Upper lobe of left lung (tissue), 6 donors: ENCODE data around the gene NKIRAS1. TPM values are rescaled to one million over a fixed set of nuclear protein-coding genes. Genes with fewer than 3 reads are reported as not detected.

Experiments
- ATAC-seq, 2 donors: fragments of 200-7000 bp; cut with Tn5 transposase; one replicate each; pipeline ENCODE4 v1.9.1; 2022; ENCODE audit warnings: mild to moderate bottlenecking in 2 of 2, moderate library complexity in 2 of 2; ENCODE audit not compliant: low FRiP score in 2 of 2
- DNase-seq, 2 donors: peaks; one replicate each; pipeline ENCODE4 v3.0.0-alpha.2; 2019 to 2020
- H3K27ac ChIP-seq, 4 donors: fragments of 200-600 bp; sonication (generic); one replicate each; pipeline ENCODE4 v1.5.1; 2016 to 2019
- H3K27me3 ChIP-seq, 4 donors: fragments of 200-600 bp; sonication (generic); one replicate each; pipeline ENCODE4 v1.5.1; 2017 to 2019
- H3K36me3 ChIP-seq, 4 donors: fragments of 200-600 bp; sonication (generic); one replicate each; pipeline ENCODE4 v1.5.1; 2016 to 2019
- H3K4me1 ChIP-seq, 4 donors: fragments of 200-600 bp; sonication (generic); one replicate each; pipeline ENCODE4 v1.5.1; 2018 to 2019
- H3K4me3 ChIP-seq, 4 donors: fragments of 200-600 bp; sonication (generic); one replicate each; pipeline ENCODE4 v1.5.1; 2017 to 2019; ENCODE audit warnings: mild to moderate bottlenecking in 2 of 4, moderate library complexity in 1 of 4
- H3K9me3 ChIP-seq, 4 donors: fragments of 200-600 bp; sonication (generic); one replicate each; pipeline ENCODE4 v1.5.1; 2018 to 2019
- CTCF ChIP-seq, 6 experiments: fragments of 450-650 bp in 4 of 6; fragments of 200-600 bp in 2 of 6; sonication (generic) in 2 of 6; IDR thresholded peaks; one replicate each; pipeline ENCODE4 v1.5.1; 2016 to 2019; ENCODE audit warnings: antibody characterized with exemption in 6 of 6
- EP300 ChIP-seq, 4 donors: sonication (generic); formaldehyde crosslinking; IDR thresholded peaks; one replicate each; pipeline ENCODE4 v1.5.1; 2017; ENCODE audit warnings: antibody characterized with exemption in 4 of 4, control low read depth in 2 of 4
- POLR2A ChIP-seq, 4 donors: fragments of 450-650 bp; IDR thresholded peaks; one replicate each; pipeline ENCODE4 v1.5.1; 2016 to 2017; ENCODE audit warnings: antibody characterized with exemption in 4 of 4, mild to moderate bottlenecking in 2 of 4
- POLR2AphosphoS5 ChIP-seq, 2 donors: sonication (generic); formaldehyde crosslinking; IDR thresholded peaks; one replicate each; pipeline ENCODE4 v1.5.1; 2017; ENCODE audit warnings: antibody characterized with exemption in 2 of 2
- WGBS, 2 donors: methylation state at CpG; one replicate each; pipeline ENCODE4 v1.1.5; 2017 to 2018; 5-methylcytosine and 5-hydroxymethylcytosine counted together
- total RNA-seq, 6 donors: library from RNA; depleted of rRNA in 4 of 6; stranded (reverse); fragments of >200 nt in 4 of 6; gene quantifications; one replicate each; pipeline versions ENCODE4 v1.1.0 to v1.2.1, GENCODE V29; 2016 to 2021
- donor health status: DM: no; HTN: no; CAD: no; lungs with moderate emphysema.
- donor health status: DM: no; HTN: yes; CAD: no; lungs with severe emphysema.

The NKIRAS1 gene
- total RNA-seq, 6 donors from 2014 or later, result 3.1 to 18.0 (median 9.1) TPM

- Histone ChIP-seq H3K9me3 (no peaks in the 10 kb centered on the region), H3K36me3 (peaks cover 5 to 55% (median 10%) of the 10 kb centered on the region in 4 donors), H3K27me3 (no peaks in the 10 kb centered on the region), H3K4me3 (no peak overlapping the region), H3K27ac (peak overlapping the region in 1 of 4 donors; percentile 8), H3K4me1 (peaks cover 0 to 15% (median 9%) of the 10 kb centered on the region in 4 donors)
- 89 to 100% methylated on average over 1 of the region's 1 CpG for WGBS, 2 donors
- ATAC-seq (no peak), DNase-seq (no peak)
- TF ChIP-seq EP300 (IDR thresholded peaks at IDR 0.05) (no peak), POLR2AphosphoS5 (IDR thresholded peaks at IDR 0.05) (no peak), CTCF (IDR thresholded peaks at IDR 0.05) (no peak), POLR2A (IDR thresholded peaks at IDR 0.05) (no peak)
Measured at GRCh38 chr3:23961066-23961465, 44.3 kb upstream of the NKIRAS1 start.

DNA sequence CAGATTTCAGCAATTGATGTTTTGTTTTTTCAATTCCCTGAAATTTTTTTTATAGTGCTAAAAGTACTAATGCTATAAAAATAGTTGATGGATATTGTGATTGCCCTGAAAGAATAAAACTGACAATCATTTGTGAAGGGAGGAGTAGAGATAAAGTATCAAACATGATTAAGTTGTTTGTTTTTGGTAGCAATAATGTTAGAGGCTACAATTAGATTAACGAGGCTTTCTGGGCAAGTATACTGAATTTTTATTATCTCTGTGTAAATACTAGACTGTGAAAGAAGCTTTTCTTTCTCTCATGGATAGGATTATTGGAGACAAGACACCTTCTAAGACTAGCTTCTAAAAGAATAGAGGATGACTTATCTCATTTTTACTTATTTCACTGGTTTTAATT lies 43.9 kb upstream of the NKIRAS1 start:
- H3K36me3 ChIP-seq, result peaks cover 4 to 56% (median 10%) of the 10 kb centered on the region in 4 donors
- no peaks in the 10 kb centered on the region for H3K9me3 ChIP-seq
- WGBS, 2 donors, result 69 to 71% methylated on average over 1 of the region's 1 CpG
- H3K4me1 ChIP-seq, result peaks cover 0 to 15% (median 9%) of the 10 kb centered on the region in 4 donors
- ATAC-seq, result no peak
- no peak for DNase-seq
- TF ChIP-seq POLR2A (IDR thresholded peaks at IDR 0.05) (no peak), EP300 (IDR thresholded peaks at IDR 0.05) (no peak), POLR2AphosphoS5 (IDR thresholded peaks at IDR 0.05) (no peak), CTCF (IDR thresholded peaks at IDR 0.05) (no peak)
- H3K27me3 ChIP-seq, result no peaks in the 10 kb centered on the region
- peak overlapping the region in 1 of 4 donors; percentile 8 for H3K27ac ChIP-seq
- no peak overlapping the region for H3K4me3 ChIP-seq

DNA sequence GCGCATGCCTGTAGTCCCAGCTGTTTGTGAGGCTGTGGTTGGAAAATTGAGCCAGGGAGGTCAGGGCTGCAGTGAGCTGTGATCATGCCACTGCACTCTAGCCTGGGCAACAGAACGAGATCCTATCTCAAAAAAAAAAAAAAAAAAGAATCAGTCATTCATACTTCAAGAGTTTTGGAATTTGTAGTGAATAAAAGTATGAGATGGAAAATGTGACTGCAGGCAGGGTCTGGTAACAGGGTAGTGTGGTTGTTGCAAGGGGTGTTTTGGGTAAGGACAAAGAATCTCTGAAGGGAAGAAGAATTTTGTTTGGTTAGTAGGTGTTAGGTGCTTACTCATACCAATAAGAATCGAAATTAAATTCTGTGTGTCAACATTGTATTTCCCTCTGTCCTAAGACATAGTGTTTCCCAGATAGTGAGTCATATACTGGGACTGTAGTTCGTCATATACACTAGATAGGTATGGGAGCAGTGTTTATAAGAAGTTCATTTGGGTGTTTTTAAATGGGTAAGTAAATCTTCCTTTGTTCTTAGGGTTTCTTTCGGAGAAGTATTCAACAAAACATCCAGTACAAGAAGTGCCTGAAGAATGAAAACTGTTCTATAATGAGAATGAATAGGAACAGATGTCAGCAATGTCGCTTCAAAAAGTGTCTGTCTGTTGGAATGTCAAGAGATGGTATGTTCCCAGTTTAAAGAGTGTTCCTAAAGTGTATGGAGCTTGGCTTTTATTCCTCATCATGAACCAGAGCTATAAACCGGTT lies 42.5 kb upstream of the NKIRAS1 start:
- Histone ChIP-seq H3K9me3 (no peaks in the 10 kb centered on the region), H3K36me3 (peaks cover 0 to 50% (median 9%) of the 10 kb centered on the region in 4 donors), H3K27ac (peak overlapping the region in 3 of 4 donors; percentile 2 to 61 (median 39)), H3K27me3 (no peaks in the 10 kb centered on the region), H3K4me1 (peaks cover 0 to 23% (median 7%) of the 10 kb centered on the region in 4 donors), H3K4me3 (no peak overlapping the region)
- 73% methylated on average over 7 of the region's 7 CpGs for WGBS, 2 donors
- ATAC-seq, result peak; percentile 38 to 43
- DNase-seq, result no peak
- TF ChIP-seq EP300 (IDR thresholded peaks at IDR 0.05) (peak in 1 of 4 donors; percentile 16), CTCF (IDR thresholded peaks at IDR 0.05) (no peak)

DNA sequence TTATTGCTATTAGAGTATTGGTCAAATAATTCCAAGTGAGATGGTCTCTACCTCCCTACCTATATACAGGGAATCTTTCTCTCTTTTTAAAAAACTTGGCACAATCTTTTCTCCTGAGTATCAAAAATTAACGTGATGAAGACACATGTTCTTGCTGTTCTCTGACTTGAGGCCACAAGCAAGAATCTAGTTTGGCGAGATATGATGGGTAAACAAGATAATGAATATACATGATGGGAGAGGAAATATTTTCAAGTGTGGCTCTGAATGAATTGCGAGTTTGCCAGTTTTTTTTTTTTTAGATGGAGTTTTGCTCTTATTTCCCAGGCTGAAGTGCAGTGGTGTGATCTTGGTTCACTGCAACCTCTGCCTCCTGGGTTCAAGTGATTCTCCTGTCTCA lies 39.9 kb upstream of the NKIRAS1 start:
- H3K36me3 ChIP-seq, result peaks cover 0 to 28% (median 3%) of the 10 kb centered on the region in 4 donors
- no peaks in the 10 kb centered on the region for H3K27me3 ChIP-seq
- H3K9me3 ChIP-seq, result no peaks in the 10 kb centered on the region
- ATAC-seq, result no peak
- 71 to 73% methylated on average over 3 of the region's 3 CpGs for WGBS, 2 donors
- no peak overlapping the region for H3K27ac ChIP-seq
- no peak for DNase-seq
- peaks cover 1 to 36% (median 20%) of the 10 kb centered on the region in 4 donors for H3K4me1 ChIP-seq
- TF ChIP-seq EP300 (IDR thresholded peaks at IDR 0.05), result no peak
- TF ChIP-seq POLR2A (IDR thresholded peaks at IDR 0.05), result no peak
- no peak for TF ChIP-seq CTCF (IDR thresholded peaks at IDR 0.05)
- no peak overlapping the region for H3K4me3 ChIP-seq

DNA sequence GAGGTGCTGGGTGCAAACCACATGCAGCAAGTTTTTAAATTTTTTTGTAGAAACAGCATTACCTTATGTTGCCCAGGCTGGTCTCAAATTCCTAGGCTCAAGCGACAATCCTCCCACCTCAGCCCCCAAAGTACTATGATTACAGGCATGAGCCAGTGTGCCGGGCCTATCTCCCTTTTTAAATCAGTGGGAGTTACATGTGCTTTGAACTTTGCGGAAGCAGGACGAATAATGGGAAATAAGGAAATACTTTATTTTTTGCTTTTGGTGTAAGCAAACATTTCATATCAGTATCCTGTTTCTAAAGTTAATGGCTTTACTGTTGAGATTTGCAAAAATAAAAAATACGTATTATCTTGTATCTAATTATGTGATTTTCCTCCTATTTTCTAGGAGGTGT lies 37.4 kb upstream of the NKIRAS1 start:
- Histone ChIP-seq H3K4me3 (no peak overlapping the region), H3K4me1 (peaks cover 23 to 51% (median 38%) of the 10 kb centered on the region in 4 donors), H3K27ac (no peak overlapping the region), H3K9me3 (no peaks in the 10 kb centered on the region), H3K36me3 (peaks cover 0 to 13% (median 0%) of the 10 kb centered on the region in 4 donors), H3K27me3 (no peaks in the 10 kb centered on the region)
- 69 to 73% methylated on average over 5 of the region's 5 CpGs for WGBS, 2 donors
- ATAC-seq (no peak), DNase-seq (no peak)
- TF ChIP-seq CTCF (IDR thresholded peaks at IDR 0.05) (no peak), EP300 (IDR thresholded peaks at IDR 0.05) (no peak), POLR2A (IDR thresholded peaks at IDR 0.05) (no peak), POLR2AphosphoS5 (IDR thresholded peaks at IDR 0.05) (no peak)
